Loucy (cell line): ENCODE measurements around the gene TEX14.

Experiments
- H2AFZ ChIP-seq: fragments of 200-600 bp; sonication (generic); 2 replicates; pipeline ENCODE4 v1.6.0; 2016; ENCODE audit warnings: antibody characterized with exemption, mild to moderate bottlenecking, low read length, moderate library complexity
- H3F3A ChIP-seq: fragments of 200-600 bp; 2 replicates; pipeline ENCODE4 v1.6.0; 2016; ENCODE audit warnings: antibody characterized with exemption, low read depth, mild to moderate bottlenecking
- H3K27me3 ChIP-seq: fragments of 200-600 bp; sonication (generic); 2 replicates; pipeline ENCODE4 v1.6.1; 2014; ENCODE audit warnings: low read length, mild to moderate bottlenecking; ENCODE audit not compliant: insufficient read depth, poor library complexity, severe bottlenecking
- H3K36me3 ChIP-seq: fragments of 200-600 bp; sonication (generic); 2 replicates; pipeline ENCODE4 v1.6.1; 2016; ENCODE audit warnings: low read length; ENCODE audit not compliant: insufficient read depth
- H3K4me1 ChIP-seq: fragments of 200-600 bp; sonication (generic); 2 replicates; pipeline ENCODE4 v1.5.1; 2014; ENCODE audit warnings: low read length, mild to moderate bottlenecking; ENCODE audit not compliant: insufficient read depth, poor library complexity, severe bottlenecking
- H3K4me2 ChIP-seq: fragments of 200-600 bp; sonication (generic); 2 replicates; pipeline ENCODE4 v1.6.0; 2014; ENCODE audit warnings: antibody characterized with exemption, low read length, low read depth, mild to moderate bottlenecking; ENCODE audit not compliant: poor library complexity, severe bottlenecking
- H3K4me3 ChIP-seq: fragments of 200-600 bp; sonication (generic); 2 replicates; pipeline ENCODE4 v1.5.1; 2014; ENCODE audit warnings: low read length, mild to moderate bottlenecking, mixed read lengths; ENCODE audit not compliant: poor library complexity, severe bottlenecking
- H3K79me2 ChIP-seq: fragments of 200-600 bp; sonication (generic); 2 replicates; pipeline ENCODE4 v1.6.1; 2014; ENCODE audit warnings: low read length; ENCODE audit not compliant: insufficient read depth
- H3K9ac ChIP-seq: fragments of 200-600 bp; sonication (generic); 2 replicates; pipeline ENCODE4 v1.6.0; 2014; ENCODE audit warnings: mild to moderate bottlenecking, low read depth, low read length, moderate library complexity; ENCODE audit not compliant: poor library complexity, severe bottlenecking
- H3K9me2 ChIP-seq: fragments of 200-600 bp; sonication (generic); replicated peaks from 2 replicates; pipeline ENCODE4 v1.6.1; 2016; ENCODE audit warnings: low read depth, low read length, mixed read lengths
- H3K9me3 ChIP-seq: fragments of 200-600 bp; sonication (generic); 2 replicates; pipeline ENCODE4 v1.6.1; 2014; ENCODE audit warnings: mild to moderate bottlenecking, antibody characterized with exemption, low read length, low read depth; ENCODE audit not compliant: insufficient read depth
- H4K20me1 ChIP-seq: fragments of 200-600 bp; sonication (generic); 2 replicates; pipeline ENCODE4 v1.6.0; 2014; ENCODE audit warnings: antibody characterized with exemption, low read length, mild to moderate bottlenecking; ENCODE audit not compliant: insufficient read depth, poor library complexity, severe bottlenecking
- CTCF ChIP-seq: fragments of 200-600 bp; sonication (generic); conservative IDR thresholded peaks from 2 replicates; pipeline ENCODE4 v1.5.1; 2014; ENCODE audit warnings: mild to moderate bottlenecking, antibody characterized with exemption, low read length
- EZH2phosphoT487 ChIP-seq: fragments of 200-600 bp; IDR thresholded peaks from 2 replicates; pipeline ENCODE4 v1.6.1; 2018; ENCODE audit warnings: antibody characterized with exemption, mild to moderate bottlenecking, moderate library complexity, borderline replicate concordance

TEX14 gene

DNA sequence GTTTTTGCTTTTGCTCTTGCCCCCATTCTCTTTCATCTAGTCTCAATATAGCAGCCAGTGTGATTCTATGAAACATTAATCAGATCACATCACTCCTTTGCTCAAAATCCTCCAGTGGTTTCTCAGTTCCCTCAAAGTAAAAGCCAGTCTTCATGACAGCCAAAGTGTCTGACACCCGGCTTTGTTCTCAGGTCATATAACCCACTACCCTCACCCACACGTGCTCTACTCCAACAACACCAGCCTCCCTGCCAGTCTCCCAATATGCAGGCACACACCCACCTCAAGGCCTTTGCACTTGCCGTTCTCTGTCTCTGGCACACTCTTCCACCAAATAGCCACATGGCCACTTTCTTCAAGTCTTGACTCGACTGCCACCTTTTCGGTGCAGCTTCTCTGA lies 181.8 kb downstream of the TEX14 start:
- Histone ChIP-seq H3K4me2 (no peak overlapping the region), H3K27me3 (no peaks in the 10 kb centered on the region), H3K36me3 (peaks cover 57% of the 10 kb centered on the region; the same call in 1 of the 2 replicates), H2AFZ (no peak overlapping the region), H3F3A (no peaks in the 10 kb centered on the region), H3K4me3 (no peak overlapping the region), H3K9ac (no peak overlapping the region), H3K79me2 (peaks cover 41% of the 10 kb centered on the region), H3K4me1 (peaks cover 19% of the 10 kb centered on the region), H3K9me3 (no peaks in the 10 kb centered on the region), H3K9me2 (no peaks in the 10 kb centered on the region), H4K20me1 (peaks cover 18% of the 10 kb centered on the region)
- TF ChIP-seq CTCF, result no peak
- no peak for TF ChIP-seq EZH2phosphoT487

DNA sequence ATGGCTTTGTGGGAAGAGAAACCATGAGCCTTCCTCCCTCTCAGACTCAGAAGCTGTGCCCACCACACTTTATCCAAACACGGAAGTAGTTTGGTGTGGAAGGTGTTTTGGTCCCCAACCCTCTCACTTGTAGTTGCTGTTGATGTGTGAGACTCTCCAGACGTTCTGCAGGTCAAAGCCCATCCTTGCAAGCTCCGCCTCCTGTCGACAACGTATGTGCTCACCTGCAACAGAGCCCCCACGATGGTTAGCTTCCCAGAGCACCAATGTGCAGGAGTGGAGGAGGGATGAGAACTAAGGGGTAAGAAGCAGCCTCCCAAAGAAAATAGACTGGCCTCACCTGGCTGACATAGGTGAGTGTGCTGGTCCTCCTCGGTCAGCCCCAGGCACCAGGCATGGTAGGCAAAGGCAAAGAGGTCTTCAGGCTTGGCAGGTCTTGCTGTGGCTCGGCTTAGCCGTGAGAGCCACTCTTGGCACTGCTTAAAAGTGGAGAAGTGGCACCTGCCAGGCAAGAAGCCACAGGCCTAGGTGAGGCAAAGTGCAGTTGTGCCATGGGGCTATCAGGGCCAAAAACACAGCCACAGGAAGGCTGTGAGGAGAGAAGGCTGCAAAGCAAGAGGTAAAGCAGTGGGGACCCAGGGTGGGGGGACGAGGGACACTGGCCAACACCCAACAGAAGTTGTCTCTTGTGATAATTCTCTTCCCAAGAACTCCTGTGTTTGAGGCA lies 183.3 kb downstream of the TEX14 start:
- no peak overlapping the region for H3K9ac ChIP-seq

DNA sequence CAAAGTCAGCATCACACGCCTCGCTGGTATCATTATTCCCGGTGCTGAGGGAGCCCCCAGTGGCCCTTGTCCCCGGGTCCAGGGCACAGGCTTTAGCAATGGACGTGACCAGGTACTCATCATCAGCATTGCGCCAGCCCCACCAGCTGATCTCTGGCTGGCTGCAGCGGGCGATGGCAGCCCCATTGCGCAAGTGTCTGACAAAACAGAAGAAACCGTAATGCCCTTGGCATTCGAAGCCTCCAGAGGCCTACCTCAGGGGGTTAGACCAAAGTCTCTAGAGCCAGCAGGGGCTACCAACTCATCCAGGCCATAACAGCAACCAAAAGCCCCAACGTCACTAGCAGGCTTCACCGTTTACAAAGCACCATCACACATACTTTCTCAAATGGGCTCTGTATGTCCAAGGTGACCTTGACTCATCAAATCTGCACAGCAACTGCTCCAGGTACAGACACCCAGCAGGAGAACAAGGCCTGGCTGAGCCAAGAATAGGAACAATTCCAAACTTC lies 184.7 kb downstream of the TEX14 start:
- Histone ChIP-seq H3K27me3 (no peaks in the 10 kb centered on the region), H2AFZ (no peak overlapping the region), H4K20me1 (peaks cover 9% of the 10 kb centered on the region), H3K4me1 (peaks cover 15% of the 10 kb centered on the region), H3K9ac (no peak overlapping the region), H3K79me2 (peaks cover 19% of the 10 kb centered on the region; the same call in 1 of the 2 replicates), H3K4me3 (no peak overlapping the region), H3F3A (no peaks in the 10 kb centered on the region), H3K36me3 (peaks cover 80% of the 10 kb centered on the region; the same call in 1 of the 2 replicates), H3K9me3 (no peaks in the 10 kb centered on the region), H3K4me2 (no peak overlapping the region), H3K9me2 (no peaks in the 10 kb centered on the region)
- TF ChIP-seq CTCF, result no peak

More for the DNA sequence above, 183.3 kb downstream of the TEX14 start:
- Histone ChIP-seq H3K9me3 (no peaks in the 10 kb centered on the region), H3K36me3 (peaks cover 70% of the 10 kb centered on the region; the same call in 1 of the 2 replicates), H3K4me3 (no peak overlapping the region), H3F3A (no peaks in the 10 kb centered on the region), H3K9me2 (no peaks in the 10 kb centered on the region), H2AFZ (no peak overlapping the region), H4K20me1 (peaks cover 20% of the 10 kb centered on the region), H3K4me2 (no peak overlapping the region), H3K27me3 (no peaks in the 10 kb centered on the region), H3K79me2 (peaks cover 33% of the 10 kb centered on the region), H3K4me1 (peaks cover 27% of the 10 kb centered on the region)
- no peak for TF ChIP-seq CTCF
- no peak for TF ChIP-seq EZH2phosphoT487
